K562 (cell line): ENCODE measurements around the gene MTARC2. TPM values are rescaled to one million over a fixed set of nuclear protein-coding genes. Genes with fewer than 3 reads are reported as not detected.

ENCODE experiments used
- ATAC-seq: fragments of 200-7000 bp; cut with Tn5 transposase; 3 replicates; pipeline ENCODE4 v1.9.1; 2020; ENCODE audit warnings: moderate library complexity
- BruUV-seq: library from RNA; stranded (reverse); fragments of 400-500 nt; replicated peaks from 2 replicates; lab custom pipeline; 2021; lab: Mats Ljungman, UMichigan
- CTCF ChIA-PET: fragments of 300-600 bp; formaldehyde crosslinking; extraction: SDS; loops from one replicate; lab custom pipeline; 2021; ENCODE audit warnings: low intra/inter-chr PET ratio; lab: Yijun Ruan, JAX
- POLR2A ChIA-PET: fragments of 300-600, 350-650 bp; sonication (Branson Sonifier 250); formaldehyde crosslinking; extraction: SDS; loops from one replicate; lab custom pipeline; 2021; ENCODE audit warnings: antibody characterized with exemption, inconsistent platforms; lab: Yijun Ruan, JAX
- DNase-seq, 4 experiments: peaks; one replicate each; pipeline versions ENCODE4 v3.0.0 to v3.0.0-alpha.2; 2011 to 2018; ENCODE audit warnings: low spot score in 3 of 4, mixed read lengths in 3 of 4; ENCODE audit errors: extremely low read depth in 1 of 4
- FAIRE-seq: peaks from 2 replicates; lab custom pipeline; 2011; peaks lifted over from hg19 to GRCh38; lab: Jason Lieb, UNC
- H2AFZ ChIP-seq: 2 replicates; pipeline ENCODE4 v1.6.0; 2011; ENCODE audit warnings: low read depth, low read length, control low read depth, inconsistent platforms
- H3K27ac ChIP-seq: fragments of 200-600 bp; 3 replicates; pipeline ENCODE4 v1.8.0; 2011; ENCODE audit warnings: low read depth, mild to moderate bottlenecking, control low read depth, inconsistent platforms, low read length, moderate library complexity, mixed read lengths; ENCODE audit errors: extremely low read depth
- H3K27me3 ChIP-seq, 2 experiments: fragments of 300-600 bp in 1 of 2; 2 replicates in 1 of 2; 3 replicates in 1 of 2; pipeline versions ENCODE4 v1.6.0 to v1.8.0; 2011; ENCODE audit warnings: inconsistent platforms in 2 of 2, low read length in 2 of 2, mild to moderate bottlenecking in 1 of 2, mixed read lengths in 1 of 2, moderate library complexity in 1 of 2; ENCODE audit not compliant: control insufficient read depth in 2 of 2, insufficient read depth in 2 of 2
- H3K36me3 ChIP-seq: fragments of 300-600 bp; 3 replicates; pipeline ENCODE4 v1.8.0; 2011; ENCODE audit warnings: mild to moderate bottlenecking, low read length, inconsistent platforms; ENCODE audit not compliant: control insufficient read depth, insufficient read depth
- H3K4me1 ChIP-seq, 2 experiments: fragments of 200-600 bp in 1 of 2; replicated peaks in 1 of 2; 2 replicates in 1 of 2; 3 replicates in 1 of 2; pipeline versions ENCODE4 v1.5.1 to v1.8.0; 2011; ENCODE audit warnings: inconsistent platforms in 2 of 2, low read length in 2 of 2, mild to moderate bottlenecking in 1 of 2, mixed read lengths in 1 of 2, moderate library complexity in 1 of 2; ENCODE audit not compliant: control insufficient read depth in 2 of 2, insufficient read depth in 2 of 2
- H3K4me2 ChIP-seq: 2 replicates; pipeline ENCODE4 v1.6.1; 2011; ENCODE audit warnings: low read length, control low read depth, inconsistent platforms, mixed read lengths; ENCODE audit not compliant: insufficient read depth
- H3K4me3 ChIP-seq: fragments of 200-600 bp; sonication (generic), shearing (Covaris generic); 2 replicates; pipeline ENCODE4 v1.5.1; 2016; ENCODE audit warnings: control low read depth, inconsistent platforms
- H3K79me2 ChIP-seq: fragments of 200-600 bp; 3 replicates; pipeline ENCODE4 v1.8.0; 2011; ENCODE audit warnings: low read length, inconsistent platforms; ENCODE audit not compliant: control insufficient read depth, insufficient read depth
- H3K9ac ChIP-seq, 2 experiments: 2 replicates each; pipeline versions ENCODE4 v1.6.0 to v1.6.1; 2011; ENCODE audit warnings: low read depth in 2 of 2, low read length in 2 of 2, control low read depth in 1 of 2, inconsistent platforms in 1 of 2, mild to moderate bottlenecking in 1 of 2, mixed read lengths in 1 of 2; ENCODE audit not compliant: insufficient read depth in 1 of 2
- H3K9me1 ChIP-seq: one replicate; pipeline ENCODE4 v1.6.0; 2011; ENCODE audit warnings: inconsistent platforms, mild to moderate bottlenecking, low read length, moderate library complexity; ENCODE audit not compliant: control insufficient read depth, insufficient read depth
- H3K9me3 ChIP-seq: replicated peaks from 2 replicates; pipeline ENCODE4 v1.5.1; 2011; ENCODE audit warnings: low read depth, low read length, inconsistent platforms; ENCODE audit not compliant: control insufficient read depth, insufficient read depth
- H4K20me1 ChIP-seq: replicated peaks from 2 replicates; pipeline ENCODE4 v1.6.1; 2011; ENCODE audit warnings: low read length, inconsistent platforms, mixed read lengths; ENCODE audit not compliant: control insufficient read depth, insufficient read depth
- ADNP ChIP-seq: fragments of 200-800 bp; sonication (Bioruptor generic); IDR thresholded peaks from 2 replicates; pipeline ENCODE4 v1.6.1; 2016; ENCODE audit warnings: missing genetic modification characterization, missing compliant biosample characterization
- KDM1A ChIP-seq, 2 experiments: fragments of 450-650 bp; IDR thresholded peaks; 2 replicates each; pipeline ENCODE4 v1.6.1; 2016; ENCODE audit warnings: mild to moderate bottlenecking in 2 of 2
- MTA1 ChIP-seq: fragments of 450-650 bp; IDR thresholded peaks from 2 replicates; pipeline ENCODE4 v1.6.1; 2017; ENCODE audit warnings: borderline replicate concordance
- PRMT5 ChIP-seq: sonication (generic); formaldehyde crosslinking; IDR thresholded peaks from 2 replicates; pipeline ENCODE4 v1.5.0; 2020; ENCODE audit warnings: missing genetic modification reagents
- RHOXF2B ChIP-seq: fragments of 250-450 bp; sonication (Bioruptor Pico); conservative IDR thresholded peaks from 2 replicates; pipeline ENCODE4 v1.5.1; 2021
- SIRT6 ChIP-seq: IDR thresholded peaks from one replicate; pipeline ENCODE4 v1.6.1; 2012; ENCODE audit warnings: low read depth, mild to moderate bottlenecking, control low read depth, inconsistent platforms, low read length, moderate library complexity
- SMARCC2 ChIP-seq: fragments of 450-650 bp; IDR thresholded peaks from 2 replicates; pipeline ENCODE4 v1.6.1; 2017; ENCODE audit warnings: antibody characterized with exemption, moderate library complexity, mild to moderate bottlenecking, low read depth
- TAF7 ChIP-seq: fragments of 450-650 bp; IDR thresholded peaks from 2 replicates; pipeline ENCODE4 v1.6.1; 2016; ENCODE audit warnings: missing genetic modification characterization, missing compliant biosample characterization
- TAL1 ChIP-seq: fragments of 450-650 bp; IDR thresholded peaks from 2 replicates; pipeline ENCODE4 v1.6.1; 2016; ENCODE audit warnings: mild to moderate bottlenecking
- XRCC4 ChIP-seq: IDR thresholded peaks from one replicate; pipeline ENCODE4 v1.6.1; 2011; ENCODE audit not compliant: insufficient read depth, insufficient read length; ENCODE audit errors: extremely low read depth
- ZNF212 ChIP-seq: fragments of 450-650 bp; formaldehyde crosslinking; IDR thresholded peaks from 2 replicates; pipeline ENCODE4 v1.4.0; 2020; ENCODE audit warnings: mild to moderate bottlenecking
- ZNF695 ChIP-seq: fragments of 450-650 bp; formaldehyde crosslinking; IDR thresholded peaks from 2 replicates; pipeline ENCODE4 v1.4.0; 2020; ENCODE audit warnings: mild to moderate bottlenecking, moderate library complexity
- WGBS: fragments of 100-300 bp; shearing (Covaris generic); methylation state at CpG from one replicate; pipeline ENCODE4 v1.1.6; 2016; ENCODE audit warnings: low coverage, mixed read lengths; ENCODE audit not compliant: insufficient coverage; ENCODE audit errors: missing lambda C conversion rate; 5-methylcytosine and 5-hydroxymethylcytosine counted together
- in situ Hi-C: fragments of 300-500 bp; cut with MboI; formaldehyde crosslinking; loops from 4 replicates; pipeline ENCODE4 v1.15.0; 2018; ENCODE audit warnings: inconsistent platforms, mixed read lengths
- intact Hi-C: fragments of 100-400 bp; cut with micrococcal nuclease; formaldehyde crosslinking; loops from 2 replicates; pipeline ENCODE4 v1.14.2; 2022
- polyA plus RNA-seq, 8 experiments: library from polyadenylated mRNA; depleted of rRNA in 4 of 8; stranded (reverse) in 5 of 8; unstranded in 3 of 8; fragments of >200 nt; fragmentation: Nextera tagmentation in 2 of 8; fragmentation: Illumina TruSeq in 1 of 8; extraction: Ambion mirVana in 2 of 8; extraction: Trizol in 1 of 8; gene quantifications; 2 replicates each; pipeline versions ENCODE4 v1.2.1 to v1.2.3, GENCODE V29; 2011 to 2014; ENCODE audit warnings: inconsistent platforms in 1 of 8, missing spikeins in 1 of 8
- total RNA-seq, 7 experiments: library from RNA; depleted of rRNA in 6 of 7; stranded (reverse); fragments of >200 nt in 6 of 7; fragmentation: Illumina TruSeq in 2 of 7; extraction: Trizol in 2 of 7; gene quantifications; 2 replicates each; pipeline versions ENCODE4 v1.2.1 to v1.2.3, GENCODE V29; 2011 to 2021; ENCODE audit warnings: low replicate concordance in 1 of 7
- TF ChIP-seq, protein P1 (sequence below): fragments of 450-650 bp; formaldehyde crosslinking; IDR thresholded peaks from 2 replicates; pipeline ENCODE4 v1.4.0; 2020; ENCODE audit warnings: mild to moderate bottlenecking, moderate library complexity
- TF ChIP-seq, protein P2 (sequence below): fragments of 250-450 bp; sonication (Bioruptor Pico); IDR thresholded peaks from 2 replicates; pipeline ENCODE4 v1.8.0; 2021; ENCODE audit warnings: moderate library complexity, mild to moderate bottlenecking, inconsistent platforms

Gene MTARC2
- total and polyA plus RNA-seq, 9 of the 15 experiments (the other 6 are each of a cell fraction or from before 2014, with no cell fraction given), result 0.03 to 0.35 TPM; not detected in 7

DNA sequence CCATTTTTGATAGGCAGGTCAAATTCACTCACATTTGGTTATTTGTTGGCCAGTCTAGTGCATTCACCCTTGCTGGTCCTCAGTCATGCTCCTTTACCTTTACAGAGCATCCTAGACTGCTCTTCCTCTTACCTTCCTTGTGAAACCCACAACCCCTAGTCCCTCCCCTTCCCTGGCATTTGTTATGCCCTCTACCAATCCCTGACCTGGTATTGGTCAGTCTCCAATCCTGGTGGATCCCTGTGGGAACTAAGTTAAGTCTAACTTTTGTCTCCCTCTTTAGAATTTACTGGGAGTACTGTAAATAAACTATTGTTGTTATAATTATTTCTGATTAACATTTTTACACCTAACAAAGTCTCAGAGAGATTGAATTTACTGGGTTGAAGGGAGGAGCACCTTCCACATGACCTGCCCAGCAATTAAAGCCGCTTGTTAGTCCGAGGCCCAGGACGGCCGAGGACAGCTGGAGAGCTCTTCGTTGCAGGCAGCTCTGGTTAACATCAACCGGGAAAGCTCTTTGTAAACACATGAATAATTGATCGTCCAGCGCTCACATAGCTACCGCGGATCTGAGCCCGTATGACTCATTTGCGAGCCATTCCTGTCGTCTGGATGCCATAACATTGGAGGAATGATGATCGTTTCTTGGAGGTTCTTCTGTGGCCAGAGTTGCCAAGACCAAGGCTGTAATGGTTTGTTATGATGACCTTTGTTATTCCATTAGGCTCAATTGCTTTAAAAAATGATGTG is 70.5 kb downstream of the MTARC2 start:
- CTCF ChIA-PET, result no interaction called here

DNA sequence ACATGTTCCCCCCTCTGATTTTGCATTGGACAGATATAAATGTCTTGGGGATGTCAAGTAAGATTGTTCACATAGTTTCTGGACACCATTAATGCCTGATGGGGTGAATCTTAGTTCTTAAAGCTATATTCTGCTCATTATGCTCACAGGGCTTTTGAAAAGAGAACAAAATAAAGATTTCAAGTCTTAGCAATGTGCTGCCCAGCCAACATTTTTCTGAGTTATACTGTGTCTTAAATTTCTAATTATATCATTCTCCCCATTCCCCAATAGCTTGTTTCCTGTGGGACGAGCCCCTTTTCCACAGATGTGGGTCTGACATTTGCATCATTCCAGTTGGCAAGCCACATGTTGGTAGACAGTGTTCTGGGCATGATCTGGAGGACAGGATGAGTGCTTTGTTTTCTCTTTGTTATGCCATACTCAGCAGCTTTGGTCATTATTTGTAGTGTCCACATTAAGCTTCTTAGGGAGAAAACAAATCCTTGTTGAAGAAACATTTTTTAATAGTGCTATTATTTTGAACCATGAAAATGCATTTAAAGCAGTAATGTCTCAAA is 71.4 kb downstream of the MTARC2 start:
- DNase-seq, result no peak
- no peak for FAIRE-seq
- in situ Hi-C loops, result loop anchor here (10.0 kb wide), 3 partner anchors 385 to 1635 kb away; no protein-coding TSS in a partner anchor
- no TSS peak for BruUV-seq
- ChIA-PET CTCF (no interaction called here), POLR2A (interaction anchor here (1.2 kb wide), 1 partner anchor 360 kb away, joined by 3 read pairs; no protein-coding TSS in a partner anchor)
- 0% methylated on average over 1 of the region's 1 CpG for WGBS
- Histone ChIP-seq H3K79me2 (no peaks in the 10 kb centered on the region), H2AFZ (no peak overlapping the region), H3K4me3 (no peak overlapping the region), H3K9ac (no peak overlapping the region), H3K4me1 (no peaks in the 10 kb centered on the region), H3K9me1 (no peaks in the 10 kb centered on the region), H3K9me3 (no peaks in the 10 kb centered on the region), H3K27ac (no peak overlapping the region), H3K36me3 (no peaks in the 10 kb centered on the region), H3K4me2 (no peak overlapping the region), H3K27me3 (no peaks in the 10 kb centered on the region), H4K20me1 (no peaks in the 10 kb centered on the region)
- no peak for ATAC-seq
- TF ChIP-seq, protein P1, sequence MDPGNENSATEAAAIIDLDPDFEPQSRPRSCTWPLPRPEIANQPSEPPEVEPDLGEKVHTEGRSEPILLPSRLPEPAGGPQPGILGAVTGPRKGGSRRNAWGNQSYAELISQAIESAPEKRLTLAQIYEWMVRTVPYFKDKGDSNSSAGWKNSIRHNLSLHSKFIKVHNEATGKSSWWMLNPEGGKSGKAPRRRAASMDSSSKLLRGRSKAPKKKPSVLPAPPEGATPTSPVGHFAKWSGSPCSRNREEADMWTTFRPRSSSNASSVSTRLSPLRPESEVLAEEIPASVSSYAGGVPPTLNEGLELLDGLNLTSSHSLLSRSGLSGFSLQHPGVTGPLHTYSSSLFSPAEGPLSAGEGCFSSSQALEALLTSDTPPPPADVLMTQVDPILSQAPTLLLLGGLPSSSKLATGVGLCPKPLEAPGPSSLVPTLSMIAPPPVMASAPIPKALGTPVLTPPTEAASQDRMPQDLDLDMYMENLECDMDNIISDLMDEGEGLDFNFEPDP (CRISPR knock-in tag), result no peak
- no peak for TF ChIP-seq PRMT5
- TF ChIP-seq ZNF695, result no peak
- no peak for TF ChIP-seq KDM1A (IDR thresholded peaks at IDR 0.05)
- no peak for TF ChIP-seq ZNF212
- TF ChIP-seq XRCC4, result no peak
- no peak for TF ChIP-seq SMARCC2
- TF ChIP-seq, protein P2, sequence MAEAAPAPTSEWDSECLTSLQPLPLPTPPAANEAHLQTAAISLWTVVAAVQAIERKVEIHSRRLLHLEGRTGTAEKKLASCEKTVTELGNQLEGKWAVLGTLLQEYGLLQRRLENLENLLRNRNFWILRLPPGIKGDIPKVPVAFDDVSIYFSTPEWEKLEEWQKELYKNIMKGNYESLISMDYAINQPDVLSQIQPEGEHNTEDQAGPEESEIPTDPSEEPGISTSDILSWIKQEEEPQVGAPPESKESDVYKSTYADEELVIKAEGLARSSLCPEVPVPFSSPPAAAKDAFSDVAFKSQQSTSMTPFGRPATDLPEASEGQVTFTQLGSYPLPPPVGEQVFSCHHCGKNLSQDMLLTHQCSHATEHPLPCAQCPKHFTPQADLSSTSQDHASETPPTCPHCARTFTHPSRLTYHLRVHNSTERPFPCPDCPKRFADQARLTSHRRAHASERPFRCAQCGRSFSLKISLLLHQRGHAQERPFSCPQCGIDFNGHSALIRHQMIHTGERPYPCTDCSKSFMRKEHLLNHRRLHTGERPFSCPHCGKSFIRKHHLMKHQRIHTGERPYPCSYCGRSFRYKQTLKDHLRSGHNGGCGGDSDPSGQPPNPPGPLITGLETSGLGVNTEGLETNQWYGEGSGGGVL, result no peak
- intact Hi-C loops, result loop anchor here (10.0 kb wide), 1 partner anchor 195 kb away; no protein-coding TSS in a partner anchor

More for the DNA sequence above, 70.5 kb downstream of the MTARC2 start:
- Histone ChIP-seq H3K79me2 (no peaks in the 10 kb centered on the region), H3K27me3 (no peaks in the 10 kb centered on the region), H2AFZ (no peak overlapping the region), H3K4me1 (no peaks in the 10 kb centered on the region), H3K9me3 (no peaks in the 10 kb centered on the region), H3K27ac (no peak overlapping the region), H3K9me1 (no peaks in the 10 kb centered on the region), H3K4me3 (no peak overlapping the region), H3K4me2 (no peak overlapping the region), H4K20me1 (no peaks in the 10 kb centered on the region), H3K9ac (no peak overlapping the region), H3K36me3 (no peaks in the 10 kb centered on the region)
- FAIRE-seq, result no peak
- POLR2A ChIA-PET, result interaction anchor here (0.6 kb wide), 1 partner anchor 1579 kb away, joined by 4 read pairs; no protein-coding TSS in a partner anchor
- WGBS, result under 1% methylated on average over 14 of the region's 14 CpGs
- DNase-seq, result no peak
- intact Hi-C loops (loop anchor here (10.0 kb wide), 1 partner anchor 196 kb away; no protein-coding TSS in a partner anchor), in situ Hi-C loops (loop anchor here (10.0 kb wide), 3 partner anchors 386 to 1636 kb away; no protein-coding TSS in a partner anchor)
- no TSS peak for BruUV-seq
- TF ChIP-seq SIRT6, result no peak
- TF ChIP-seq ADNP (tag), result no peak
- TF ChIP-seq MTA1, result no peak
- TF ChIP-seq RHOXF2B (CRISPR knock-in tag), result no peak
- TF ChIP-seq TAF7, result no peak
- TF ChIP-seq TAL1, result no peak
- no peak for ATAC-seq
